Thyroid gland (tissue), 4 donors: ENCODE data around the gene ORC3. TPM values are rescaled to one million over a fixed set of nuclear protein-coding genes. Genes with fewer than 3 reads are reported as not detected.

Source experiments
- DNase-seq, 2 donors: peaks; one replicate each; pipeline ENCODE4 v3.0.0-alpha.2; 2019
- H3K27ac ChIP-seq, 3 donors: fragments of 200-600 bp; sonication (generic); 1 replicate in 2 of 3; 2 replicates in 1 of 3; pipeline ENCODE4 v1.5.1; 2016 to 2019; ENCODE audit warnings: mild to moderate bottlenecking in 1 of 3, moderate library complexity in 1 of 3
- H3K27me3 ChIP-seq: fragments of 200-600 bp; sonication (generic); one replicate; pipeline ENCODE4 v1.5.1; 2019
- H3K36me3 ChIP-seq, 2 donors: fragments of 200-600 bp; sonication (generic); one replicate each; pipeline ENCODE4 v1.5.1; 2016 to 2019
- H3K4me1 ChIP-seq, 2 donors: fragments of 200-600 bp; sonication (generic); one replicate each; pipeline ENCODE4 v1.5.1; 2017 to 2019
- H3K4me3 ChIP-seq, 3 donors: fragments of 200-600 bp; sonication (generic); replicated peaks in 1 of 3; 1 replicate in 2 of 3; 2 replicates in 1 of 3; pipeline ENCODE4 v1.5.1; 2016; ENCODE audit warnings: mild to moderate bottlenecking in 1 of 3
- H3K9me3 ChIP-seq: fragments of 200-600 bp; sonication (generic); one replicate; pipeline ENCODE4 v1.5.1; 2017
- POLR2A ChIP-seq, 2 donors: fragments of 450-650 bp; IDR thresholded peaks; one replicate each; pipeline ENCODE4 v1.6.1; 2017; ENCODE audit warnings: antibody characterized with exemption in 2 of 2, mild to moderate bottlenecking in 2 of 2, moderate library complexity in 1 of 2
- WGBS, 2 donors: methylation state at CpG; one replicate each; pipeline ENCODE4 v1.1.5; 2017; 5-methylcytosine and 5-hydroxymethylcytosine counted together
- intact Hi-C: fragments of 100-400 bp; cut with DNase I; formaldehyde crosslinking; loops from one replicate; pipeline ENCODE4 v1.15.1; 2023
- total RNA-seq, 4 donors: library from RNA; depleted of rRNA; stranded (reverse); fragments of >200 nt; gene quantifications; one replicate each; pipeline ENCODE4 v1.2.3, GENCODE V29; 2016
- TF ChIP-seq, protein P1 (sequence below), 6 experiments: fragments of 200-600 bp in 3 of 6; fragments of 450-650 bp in 3 of 6; sonication (generic) in 3 of 6; IDR thresholded peaks; one replicate each; pipeline ENCODE4 v1.5.1; 2016 to 2019; ENCODE audit warnings: antibody characterized with exemption in 6 of 6, mild to moderate bottlenecking in 2 of 6, inconsistent platforms in 1 of 6, moderate library complexity in 1 of 6

Gene ORC3
- total RNA-seq, 4 donors from 2014 or later: 18.3 to 33.6 (median 23.7) TPM

DNA sequence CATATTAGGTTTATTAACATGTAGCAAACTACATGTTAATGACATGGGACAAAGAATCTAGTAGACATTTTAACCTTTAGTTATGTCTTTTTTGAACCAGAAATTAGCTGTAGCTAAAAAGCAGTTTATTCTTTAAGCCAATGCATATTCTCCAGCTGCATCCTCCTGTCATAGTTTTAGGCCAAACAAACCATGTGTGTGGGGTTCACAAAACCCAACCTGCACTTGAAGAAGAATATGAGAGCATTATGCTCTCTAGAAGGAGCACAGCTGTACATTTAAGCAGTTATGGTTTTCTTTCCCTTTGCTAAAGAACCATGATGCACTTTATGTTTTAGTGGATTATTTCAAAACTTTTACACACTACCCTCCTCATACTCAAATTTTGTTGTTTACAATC is 65.9 kb downstream of the ORC3 start:
- Histone ChIP-seq H3K4me3 (no peak overlapping the region), H3K4me1 (no peaks in the 10 kb centered on the region), H3K9me3 (no peaks in the 10 kb centered on the region), H3K27me3 (no peaks in the 10 kb centered on the region), H3K36me3 (no peaks in the 10 kb centered on the region), H3K27ac (no peak overlapping the region)
- intact Hi-C loops: no loop called here
- DNase-seq: no peak
- no peak for TF ChIP-seq POLR2A (IDR thresholded peaks at IDR 0.05)
- TF ChIP-seq, protein P1, sequence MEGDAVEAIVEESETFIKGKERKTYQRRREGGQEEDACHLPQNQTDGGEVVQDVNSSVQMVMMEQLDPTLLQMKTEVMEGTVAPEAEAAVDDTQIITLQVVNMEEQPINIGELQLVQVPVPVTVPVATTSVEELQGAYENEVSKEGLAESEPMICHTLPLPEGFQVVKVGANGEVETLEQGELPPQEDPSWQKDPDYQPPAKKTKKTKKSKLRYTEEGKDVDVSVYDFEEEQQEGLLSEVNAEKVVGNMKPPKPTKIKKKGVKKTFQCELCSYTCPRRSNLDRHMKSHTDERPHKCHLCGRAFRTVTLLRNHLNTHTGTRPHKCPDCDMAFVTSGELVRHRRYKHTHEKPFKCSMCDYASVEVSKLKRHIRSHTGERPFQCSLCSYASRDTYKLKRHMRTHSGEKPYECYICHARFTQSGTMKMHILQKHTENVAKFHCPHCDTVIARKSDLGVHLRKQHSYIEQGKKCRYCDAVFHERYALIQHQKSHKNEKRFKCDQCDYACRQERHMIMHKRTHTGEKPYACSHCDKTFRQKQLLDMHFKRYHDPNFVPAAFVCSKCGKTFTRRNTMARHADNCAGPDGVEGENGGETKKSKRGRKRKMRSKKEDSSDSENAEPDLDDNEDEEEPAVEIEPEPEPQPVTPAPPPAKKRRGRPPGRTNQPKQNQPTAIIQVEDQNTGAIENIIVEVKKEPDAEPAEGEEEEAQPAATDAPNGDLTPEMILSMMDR (IDR thresholded peaks at IDR 0.05): no peak

DNA sequence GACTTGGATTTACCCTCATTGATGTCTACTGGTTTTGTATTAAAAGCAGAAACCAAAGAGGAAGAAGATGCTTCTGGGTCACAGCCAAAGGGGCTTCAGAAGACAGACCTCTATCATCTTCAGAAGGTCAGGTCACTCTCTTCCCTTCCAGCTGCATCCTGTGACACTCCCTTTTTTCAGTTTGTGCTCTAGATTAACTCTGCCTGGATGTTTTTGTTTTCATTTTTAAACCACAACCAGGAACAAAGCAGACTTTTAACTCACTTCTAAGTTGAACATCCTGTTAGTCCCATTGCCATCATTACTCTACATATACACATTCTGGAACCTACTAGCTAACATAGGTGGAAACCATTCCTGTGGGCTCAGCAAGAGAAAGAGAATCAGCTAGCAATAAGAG is 66.9 kb downstream of the ORC3 start:
- no peak for DNase-seq

DNA sequence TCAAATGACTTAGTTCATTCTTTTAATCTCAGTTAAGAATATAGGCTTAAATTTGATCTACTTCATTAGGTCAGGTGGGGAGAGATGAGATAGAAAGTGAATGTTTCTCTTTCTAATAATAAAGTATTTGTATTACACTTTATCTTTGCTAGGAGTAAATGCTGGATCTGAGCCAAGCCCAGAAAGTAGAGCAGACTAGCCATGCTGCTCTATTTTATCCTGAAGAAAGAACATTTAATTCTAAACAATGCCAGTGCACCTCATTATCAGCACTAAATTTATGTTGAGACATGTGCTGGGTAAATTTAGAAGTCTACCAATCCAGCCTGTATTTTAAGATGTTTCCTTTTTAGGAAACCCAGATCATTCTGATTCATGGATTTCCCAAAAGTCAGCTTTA is 68.6 kb downstream of the ORC3 start:
- no peak overlapping the region for H3K27ac ChIP-seq
- no peak for DNase-seq
- H3K4me3 ChIP-seq: no peak overlapping the region
- no peak for TF ChIP-seq POLR2A (IDR thresholded peaks at IDR 0.05)
- TF ChIP-seq, protein P1 (IDR thresholded peaks at IDR 0.05): no peak
- no peaks in the 10 kb centered on the region for H3K4me1 ChIP-seq
- H3K27me3 ChIP-seq: no peaks in the 10 kb centered on the region
- intact Hi-C loops: no loop called here
- H3K9me3 ChIP-seq: no peaks in the 10 kb centered on the region
- H3K36me3 ChIP-seq: no peaks in the 10 kb centered on the region

More for the DNA sequence above, 66.9 kb downstream of the ORC3 start:
- Histone ChIP-seq H3K27me3 (no peaks in the 10 kb centered on the region), H3K4me3 (no peak overlapping the region), H3K9me3 (no peaks in the 10 kb centered on the region), H3K4me1 (no peaks in the 10 kb centered on the region), H3K36me3 (no peaks in the 10 kb centered on the region), H3K27ac (no peak overlapping the region)
- TF ChIP-seq, protein P1 (IDR thresholded peaks at IDR 0.05): no peak
- no peak for TF ChIP-seq POLR2A (IDR thresholded peaks at IDR 0.05)
- intact Hi-C loops: no loop called here

DNA sequence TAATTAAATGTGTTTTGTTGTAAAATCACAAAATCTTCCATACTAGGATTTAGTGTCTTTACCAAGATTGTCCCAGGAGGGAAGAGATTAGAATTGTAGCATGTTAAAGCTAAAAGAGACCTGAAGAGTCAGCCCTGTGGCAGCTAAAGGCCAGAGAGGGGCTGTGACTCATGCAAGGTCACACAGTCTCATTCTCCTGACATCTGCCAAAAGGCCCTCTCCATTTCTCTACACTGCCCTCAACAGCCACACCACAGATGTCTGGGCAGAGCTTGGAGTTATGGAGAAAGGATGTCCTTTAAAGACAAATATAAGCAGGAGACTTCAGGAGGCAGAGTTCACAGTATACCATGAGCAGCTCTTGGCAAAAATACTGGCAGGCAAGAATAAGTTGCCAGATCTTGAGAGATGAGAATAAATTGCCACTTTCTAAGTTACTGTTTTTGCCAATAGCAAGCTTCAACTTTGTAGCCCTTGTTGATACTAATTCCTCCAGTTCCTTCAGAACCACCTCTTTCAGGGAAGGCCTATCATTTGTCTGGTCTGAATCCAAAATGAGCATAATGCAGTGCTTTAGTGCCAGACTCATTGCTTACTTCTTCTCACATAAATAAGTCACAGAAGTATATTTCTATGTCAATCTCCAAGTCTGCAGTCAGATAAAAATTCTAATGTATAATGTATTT is 70.4 kb downstream of the ORC3 start:
- Histone ChIP-seq H3K27ac (no peak overlapping the region), H3K36me3 (no peaks in the 10 kb centered on the region), H3K4me3 (no peak overlapping the region), H3K4me1 (no peaks in the 10 kb centered on the region), H3K9me3 (no peaks in the 10 kb centered on the region), H3K27me3 (no peaks in the 10 kb centered on the region)
- no peak for DNase-seq
- intact Hi-C loops: no loop called here
- TF ChIP-seq, protein P1 (IDR thresholded peaks at IDR 0.05): no peak
- TF ChIP-seq POLR2A (IDR thresholded peaks at IDR 0.05): no peak

DNA sequence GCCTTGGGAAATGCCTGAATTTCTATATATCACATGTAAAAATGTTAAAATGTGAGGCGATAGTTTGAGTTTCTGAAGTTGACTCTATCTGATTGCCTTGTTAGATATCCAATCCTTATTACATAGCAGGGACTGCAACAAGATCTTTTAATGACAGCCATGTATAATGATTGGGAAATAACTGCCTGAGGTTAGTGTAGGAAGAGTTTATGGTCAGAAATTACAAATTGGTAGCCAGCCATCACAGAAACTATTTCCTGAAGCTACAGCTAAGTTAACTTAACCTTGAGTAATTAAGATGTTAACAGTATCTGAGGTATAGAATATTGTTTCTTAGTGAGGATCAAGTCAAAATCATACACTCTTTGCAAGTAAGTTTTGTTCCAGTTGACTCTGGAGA is 71.1 kb downstream of the ORC3 start:
- no peaks in the 10 kb centered on the region for H3K36me3 ChIP-seq
- no peaks in the 10 kb centered on the region for H3K4me1 ChIP-seq
- no peak for TF ChIP-seq POLR2A (IDR thresholded peaks at IDR 0.05)
- TF ChIP-seq, protein P1 (IDR thresholded peaks at IDR 0.05): no peak
- intact Hi-C loops: no loop called here
- H3K27me3 ChIP-seq: no peaks in the 10 kb centered on the region
- no peak overlapping the region for H3K4me3 ChIP-seq
- H3K27ac ChIP-seq: no peak overlapping the region
- DNase-seq: no peak
- H3K9me3 ChIP-seq: no peaks in the 10 kb centered on the region
- 91 to 98% methylated on average over 1 of the region's 1 CpG for WGBS, 2 donors
